ENCODE measurements around the gene EFTUD2. TPM values are rescaled to one million over a fixed set of nuclear protein-coding genes. Genes with fewer than 3 reads are reported as not detected.

The EFTUD2 gene
- 150 TPM for total RNA-seq (2021; ENCODE audit: unreplicated experiment)
- polyA plus RNA-seq (2012): 98.2 and 101 TPM in 2 replicates
- Bru-seq, nascent RNA: percentile 84 among the genes with signal in this experiment
- percentile 88 among the genes with signal in this experiment for BruChase-seq, experiment 1, labeled RNA remaining after a 6-hour chase
- BruChase-seq, experiment 2, labeled RNA remaining after a 2-hour chase: percentile 82 among the genes with signal in this experiment
- long read RNA-seq, full-length matches to known transcripts: 174 of 266 reads
- long read RNA-seq, partial matches to known transcripts: 64 of 266 reads
- long read RNA-seq, other reads (novel, unspliced or antisense): 28 of 266 reads

GRCh38 chr17:44899074-44899782, at the start of gene EFTUD2:
EFTUD2 (minus strand) TSS chr17:44899445; CDS start chr17:44894521, 4,924 bp downstream.
- H3K79me2 ChIP-seq (ENCODE audit: insufficient read depth, low read length): peaks cover 52% of the 10 kb centered on the region
- no peaks in the 10 kb centered on the region for H3K27me3 ChIP-seq (ENCODE audit: insufficient read depth, low read length)
- BruUV-seq (replicated peaks): no TSS peak
- no peaks in the 10 kb centered on the region for H4K20me1 ChIP-seq (ENCODE audit: insufficient read depth)
- intact Hi-C loops (cut with micrococcal nuclease): no loop called here
- RAD21 ChIA-PET (ENCODE audit: low non-redundant PET in 1 of 2, low total read pairs in 2 of 2, uncharacterized antibody in 2 of 2, unreplicated experiment in 2 of 2): no interaction called here
- CTCF ChIA-PET: interaction anchor here (1.0 to 1.4 kb wide), 2 partner anchors 12 to 200 kb away, joined by 3 to 5 read pairs; no protein-coding TSS in a partner anchor
- POLR2A ChIA-PET: interaction anchor here (0.6 to 0.7 kb wide), 2 partner anchors 250 to 1913 kb away, joined by 3 to 4 read pairs; no protein-coding TSS in a partner anchor
- peak; percentile 87 for ATAC-seq
- DNase-seq (ENCODE audit: low read depth, low spot score): peak; percentile 77
- H3K4me1 ChIP-seq (ENCODE audit: control insufficient read depth in 1 of 2, insufficient read depth in 2 of 2, low read length in 2 of 2): peaks cover 9 to 37% of the 10 kb centered on the region in 2 experiments; a peak in 3 of 4 replicates
- peak within 1 kb of the TSS; percentile 23 for H2AFZ ChIP-seq (ENCODE audit: low read depth, low read length, poor library complexity, severe bottlenecking)
- H3K9me2 ChIP-seq (ENCODE audit: insufficient read depth): no peaks in the 10 kb centered on the region
- TF ChIP-seq SP1 (IDR thresholded peaks at IDR 0.05; ENCODE audit: low read depth) (peak; percentile 81), TCF7L2 (IDR thresholded peaks at IDR 0.05; ENCODE audit: borderline replicate concordance, extremely low read depth, insufficient read depth, insufficient read length) (peak; percentile 21), ZNF274 (IDR thresholded peaks at IDR 0.05; ENCODE audit: low read depth, low read length) (no peak), CEBPB (IDR thresholded peaks at IDR 0.05; ENCODE audit: low read depth) (no peak), SIN3A (IDR thresholded peaks at IDR 0.05; ENCODE audit: low read depth) (peak; percentile 87), ATF3 (IDR thresholded peaks at IDR 0.05) (no peak), EGR1 (IDR thresholded peaks at IDR 0.05; ENCODE audit: low read depth) (no peak), RAD21 (IDR thresholded peaks at IDR 0.05; ENCODE audit: low read depth) (no peak), POLR2A (IDR thresholded peaks at IDR 0.05; ENCODE audit: borderline replicate concordance, extremely low read depth, insufficient read depth, insufficient read length) (peak; percentile 63), FOSL1 (IDR thresholded peaks at IDR 0.05; ENCODE audit: low read depth) (no peak), YY1 (IDR thresholded peaks at IDR 0.05; ENCODE audit: extremely low read depth, insufficient replicate concordance, low read depth, low read length) (peak; percentile 48), SRF (IDR thresholded peaks at IDR 0.05; ENCODE audit: low read depth) (peak; percentile 95), POLR2AphosphoS5 (IDR thresholded peaks at IDR 0.05; ENCODE audit: low read depth, low read length) (peak; percentile 89), ZBTB33 (IDR thresholded peaks at IDR 0.05; ENCODE audit: extremely low read depth, insufficient replicate concordance, low read length) (no peak), MAX (IDR thresholded peaks at IDR 0.05) (peak; percentile 95), REST (IDR thresholded peaks at IDR 0.05; ENCODE audit: low read depth) (no peak), CBX3 (IDR thresholded peaks at IDR 0.05; ENCODE audit: low read depth) (no peak; the same call in 1 of the 2 replicates), ZFX (IDR thresholded peaks at IDR 0.05) (peak; percentile 87; the same call in 1 of the 2 replicates)
- peak within 1 kb of the TSS; percentile 91 for H3K27ac ChIP-seq (ENCODE audit: low read depth, low read length)
- peak within 1 kb of the TSS; percentile 75 to 90 for H3K4me3 ChIP-seq (replicated peaks in 1 of 2; ENCODE audit: low read depth in 1 of 2, low read length in 2 of 2)
- H3K9ac ChIP-seq (ENCODE audit: low read length): peak within 1 kb of the TSS; percentile 98
- peaks cover 8 to 11% of the 10 kb centered on the region in 2 experiments; a peak in 3 of 4 replicates for H3K36me3 ChIP-seq (ENCODE audit: control insufficient read depth in 1 of 2, insufficient read depth in 2 of 2, low read length in 2 of 2)
- H3K4me2 ChIP-seq (ENCODE audit: low read length): peak within 1 kb of the TSS; percentile 88
- H3K9me3 ChIP-seq (ENCODE audit: control insufficient read depth in 1 of 2, insufficient read depth in 1 of 2, low read depth in 1 of 2, low read length in 2 of 2): no peaks in the 10 kb centered on the region
